Colonic mucosa (tissue), 4 donors: ENCODE results near the gene IFITM1. TPM values are rescaled to one million over a fixed set of nuclear protein-coding genes. Genes with fewer than 3 reads are reported as not detected.
A peak's percentile ranks its signal among the peaks of the same experiment; 100 is the strongest.

Source experiments
- DNase-seq: peaks from one replicate; pipeline ENCODE4 v3.0.0-alpha.2; 2020
- H3K27ac ChIP-seq: fragments of 200-600 bp; one replicate; pipeline ENCODE4 v1.8.0; 2021
- H3K27me3 ChIP-seq: fragments of 200-600 bp; one replicate; pipeline ENCODE4 v1.8.0; 2021
- H3K36me3 ChIP-seq: fragments of 200-600 bp; one replicate; pipeline ENCODE4 v1.8.0; 2021
- H3K4me1 ChIP-seq: fragments of 200-600 bp; one replicate; pipeline ENCODE4 v1.8.0; 2021; ENCODE audit warnings: mild to moderate bottlenecking
- H3K4me3 ChIP-seq: fragments of 200-600 bp; one replicate; pipeline ENCODE4 v1.8.0; 2021
- H3K9ac ChIP-seq, 2 donors: one replicate each; pipeline ENCODE4 v1.7.0; 2013; ENCODE audit warnings: control low read depth in 2 of 2, low read depth in 2 of 2, low read length in 2 of 2
- H3K9me3 ChIP-seq: fragments of 200-600 bp; one replicate; pipeline ENCODE4 v1.8.0; 2021
- CTCF ChIP-seq: fragments of 200-600 bp; IDR thresholded peaks from one replicate; pipeline ENCODE4 v1.8.0; 2022; ENCODE audit warnings: antibody characterized with exemption, mild to moderate bottlenecking
- intact Hi-C: fragments of 100-400 bp; cut with DNase I; formaldehyde crosslinking; loops from one replicate; pipeline ENCODE4 v1.14.1; 2022
- total RNA-seq, 2 donors: library from RNA; stranded (reverse); fragmentation: NEBNext Ultra II Directional in 1 of 2; extraction: Animal tissue kit (Norgen Biotek cat#: 25700) in 1 of 2; gene quantifications; one replicate each; pipeline ENCODE4 v1.2.1, GENCODE V29; 2021
- donor health status: healthy.
- donor health status: DM: no; HTN: no; CAD: no.
- donor health status: DM: no; HTN: no; CAD: no.

IFITM1 gene
- total RNA-seq, 2 donors from 2014 or later, result 63.3 to 101 TPM

- Histone ChIP-seq H3K9ac (no peak overlapping the region), H3K27ac (no peak overlapping the region), H3K36me3 (no peaks in the 10 kb centered on the region), H3K27me3 (no peaks in the 10 kb centered on the region), H3K9me3 (no peaks in the 10 kb centered on the region), H3K4me3 (no peak overlapping the region), H3K4me1 (no peaks in the 10 kb centered on the region)
- no peak for TF ChIP-seq CTCF
- no peak for DNase-seq
- intact Hi-C loops, result no loop called here
Observed at GRCh38 chr11:270451-271318, 43.2 kb upstream of the IFITM1 start.

GRCh38 chr11:271319-271715, 42.5 kb upstream of the IFITM1 start:
- Histone ChIP-seq H3K36me3 (no peaks in the 10 kb centered on the region), H3K4me1 (no peaks in the 10 kb centered on the region), H3K9ac (no peak overlapping the region), H3K27me3 (no peaks in the 10 kb centered on the region), H3K27ac (no peak overlapping the region), H3K9me3 (no peaks in the 10 kb centered on the region), H3K4me3 (no peak overlapping the region)
- TF ChIP-seq CTCF, result no peak
- peak; percentile 27 for DNase-seq
- intact Hi-C loops, result no loop called here

GRCh38 chr11:272195-272930, 41.5 kb upstream of the IFITM1 start:
- Histone ChIP-seq H3K4me1 (no peaks in the 10 kb centered on the region), H3K27ac (no peak overlapping the region), H3K9ac (no peak overlapping the region), H3K36me3 (no peaks in the 10 kb centered on the region), H3K9me3 (no peaks in the 10 kb centered on the region), H3K4me3 (no peak overlapping the region), H3K27me3 (no peaks in the 10 kb centered on the region)
- intact Hi-C loops, result no loop called here
- DNase-seq, result no peak
- TF ChIP-seq CTCF, result no peak

DNA sequence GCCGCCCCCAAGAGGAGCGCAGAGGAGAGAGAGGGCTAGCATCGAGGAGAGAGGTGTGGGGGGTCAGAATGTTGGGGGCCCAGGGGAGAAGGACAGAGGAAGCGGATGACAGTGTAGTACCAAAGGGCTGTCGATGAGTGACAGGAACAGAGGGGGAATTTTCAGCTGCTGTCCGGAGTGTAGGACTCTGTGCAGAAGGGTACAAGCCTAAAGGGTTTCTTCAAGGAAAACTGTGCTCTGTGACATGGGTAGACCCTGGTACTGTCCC, 41.0 kb upstream of the IFITM1 start:
- no peaks in the 10 kb centered on the region for H3K36me3 ChIP-seq
- no peaks in the 10 kb centered on the region for H3K4me1 ChIP-seq
- H3K27me3 ChIP-seq, result no peaks in the 10 kb centered on the region
- no peak overlapping the region for H3K27ac ChIP-seq
- no peak for TF ChIP-seq CTCF
- H3K4me3 ChIP-seq, result no peak overlapping the region
- H3K9ac ChIP-seq, result no peak overlapping the region
- no peaks in the 10 kb centered on the region for H3K9me3 ChIP-seq
- DNase-seq, result no peak
- intact Hi-C loops, result no loop called here

GRCh38 chr11:276219-276618, 37.6 kb upstream of the IFITM1 start:
- H3K27me3 ChIP-seq, result peaks cover 28% of the 10 kb centered on the region
- TF ChIP-seq CTCF, result no peak
- peaks cover 17% of the 10 kb centered on the region for H3K4me1 ChIP-seq
- DNase-seq, result no peak
- no peaks in the 10 kb centered on the region for H3K9me3 ChIP-seq
- no peak overlapping the region for H3K9ac ChIP-seq
- intact Hi-C loops, result no loop called here
- no peak overlapping the region for H3K27ac ChIP-seq
- H3K36me3 ChIP-seq, result no peaks in the 10 kb centered on the region
- H3K4me3 ChIP-seq, result no peak overlapping the region
